Measurements from ENCODE around the gene EMC10. TPM values are rescaled to one million over a fixed set of nuclear protein-coding genes. Genes with fewer than 3 reads are reported as not detected.

Gene EMC10
- total RNA-seq, 1 donor from 2014 or later = 97.7 TPM

GRCh38 chr19:50537306-50537685 lies 61.0 kb downstream of the EMC10 start:
- Histone ChIP-seq H3K27me3 (ENCODE audit: low read depth) (peaks cover 5% of the 10 kb centered on the region), H3K27ac (replicated peaks) (no peak overlapping the region), H3K36me3 (no peaks in the 10 kb centered on the region), H3K9me3 (replicated peaks) (peaks cover 18% of the 10 kb centered on the region), H3K4me1 (peaks cover 3% of the 10 kb centered on the region), H3K4me3 (no peak overlapping the region)
- no peak for TF ChIP-seq CTCF (IDR thresholded peaks at IDR 0.05; ENCODE audit: borderline replicate concordance)
- intact Hi-C loops (cut with micrococcal nuclease) = no loop called here
- DNase-seq = no peak

- Histone ChIP-seq H3K36me3 (no peaks in the 10 kb centered on the region), H3K4me3 (no peak overlapping the region), H3K27me3 (ENCODE audit: low read depth) (peaks cover 5% of the 10 kb centered on the region), H3K4me1 (peaks cover 3% of the 10 kb centered on the region), H3K9me3 (replicated peaks) (peaks cover 13% of the 10 kb centered on the region), H3K27ac (replicated peaks) (no peak overlapping the region)
- peak; percentile 79 for DNase-seq
- intact Hi-C loops (cut with micrococcal nuclease) = no loop called here
- peak; percentile 83 for TF ChIP-seq CTCF (IDR thresholded peaks at IDR 0.05; ENCODE audit: borderline replicate concordance)
These were observed 61.5 kb downstream of the EMC10 start for GRCh38 chr19:50537769-50538230.

Other genes with a start within 250 kb of the EMC10 start
- gene KCNC3, start 147.1 kb upstream of the EMC10 start, total RNA-seq = 2.6 TPM
- 0.05 TPM for gene NAPSA, start 110.9 kb upstream of the EMC10 start, total RNA-seq
- 71.6 TPM for gene NR1H2, start 100.0 kb upstream of the EMC10 start, total RNA-seq
- gene POLD1, start 92.2 kb upstream of the EMC10 start, total RNA-seq = 10.8 TPM
- not detected for gene SPIB, start 57.6 kb upstream of the EMC10 start, total RNA-seq
- not detected for gene MYBPC2, start 43.6 kb upstream of the EMC10 start, total RNA-seq
- gene GARIN5A, start 341 bp downstream of the EMC10 start, total RNA-seq = 1.3 TPM
- 28.6 TPM for gene JOSD2, start 34.7 kb downstream of the EMC10 start, total RNA-seq
- not detected for gene ASPDH, start 37.4 kb downstream of the EMC10 start, total RNA-seq
- 0.47 TPM for gene LRRC4B, start 91.9 kb downstream of the EMC10 start, total RNA-seq
- gene SYT3, start 163.4 kb downstream of the EMC10 start, total RNA-seq = 0.22 TPM
- 3.6 TPM for gene C19orf81, start 172.9 kb downstream of the EMC10 start, total RNA-seq
- 0.25 TPM for gene SHANK1, start 243.3 kb downstream of the EMC10 start, total RNA-seq
- 6.2 TPM for gene CLEC11A, start 246.9 kb downstream of the EMC10 start, total RNA-seq